ENCODE data around the gene IGSF22.

IGSF22 gene

GRCh38 chr11:18713646-18714442, 12.1 kb downstream of the IGSF22 start:
- TF ChIP-seq CTCF (IDR thresholded peaks at IDR 0.05; ENCODE audit: borderline replicate concordance, control extremely low read depth, extremely low read depth, insufficient read depth, missing control alignments): no peak
- in situ Hi-C loops (cut with MboI; ENCODE audit: low sequenced_read_pairs, unreplicated experiment): no loop called here
- DNase-seq (ENCODE audit: low spot score): no peak

- in situ Hi-C loops (cut with MboI; ENCODE audit: low sequenced_read_pairs, unreplicated experiment): no loop called here
- DNase-seq (ENCODE audit: low spot score): no peak
These were observed 15.4 kb downstream of the IGSF22 start for GRCh38 chr11:18710545-18710944.

GRCh38 chr11:18709414-18709813, 16.6 kb downstream of the IGSF22 start:
- in situ Hi-C loops (cut with MboI; ENCODE audit: low sequenced_read_pairs, unreplicated experiment): no loop called here
- no peak for TF ChIP-seq CTCF (IDR thresholded peaks at IDR 0.05; ENCODE audit: borderline replicate concordance, control extremely low read depth, extremely low read depth, insufficient read depth, missing control alignments)
- DNase-seq (ENCODE audit: low spot score): no peak

More at GRCh38 chr11:18710545-18710944, 15.4 kb downstream of the IGSF22 start:
- no peak for TF ChIP-seq CTCF (IDR thresholded peaks at IDR 0.05; ENCODE audit: borderline replicate concordance, control extremely low read depth, extremely low read depth, insufficient read depth, missing control alignments)

GRCh38 chr11:18707811-18708340, 18.1 kb downstream of the IGSF22 start:
- in situ Hi-C loops (cut with MboI; ENCODE audit: low sequenced_read_pairs, unreplicated experiment): no loop called here
- no peak for DNase-seq (ENCODE audit: low spot score)
- TF ChIP-seq CTCF (IDR thresholded peaks at IDR 0.05; ENCODE audit: borderline replicate concordance, control extremely low read depth, extremely low read depth, insufficient read depth, missing control alignments): no peak

- peak; percentile 60 for DNase-seq (ENCODE audit: low spot score)
- in situ Hi-C loops (cut with MboI; ENCODE audit: low sequenced_read_pairs, unreplicated experiment): no loop called here
- TF ChIP-seq CTCF (IDR thresholded peaks at IDR 0.05; ENCODE audit: borderline replicate concordance, control extremely low read depth, extremely low read depth, insufficient read depth, missing control alignments): no peak
These were observed 19.4 kb downstream of the IGSF22 start for GRCh38 chr11:18706330-18707243.

GRCh38 chr11:18705651-18706281, 20.2 kb downstream of the IGSF22 start:
- in situ Hi-C loops (cut with MboI; ENCODE audit: low sequenced_read_pairs, unreplicated experiment): no loop called here
- no peak for TF ChIP-seq CTCF (IDR thresholded peaks at IDR 0.05; ENCODE audit: borderline replicate concordance, control extremely low read depth, extremely low read depth, insufficient read depth, missing control alignments)
- no peak for DNase-seq (ENCODE audit: low spot score)

Measured in GM13976 (cell line).